Lung (tissue), 12 donors: ENCODE results near the gene SHPK. TPM values are rescaled to one million over a fixed set of nuclear protein-coding genes. Genes with fewer than 3 reads are reported as not detected.
A peak's percentile ranks its signal among the peaks of the same experiment; 100 is the strongest.
"Not testable (repeated sequence)": the region's sequence is repeated elsewhere in the genome, so short reads cannot be mapped to it uniquely, and the experiment has no call there.

Source experiments
- ATAC-seq: fragments of 200-7000 bp; cut with Tn5 transposase; one replicate; pipeline ENCODE4 v1.9.1; 2020; ENCODE audit warnings: moderate number of reproducible peaks; ENCODE audit not compliant: insufficient read depth, low FRiP score
- DNase-seq, 3 donors: peaks; one replicate each; pipeline ENCODE4 v3.0.0-alpha.2; 2013 to 2017
- H3K27ac ChIP-seq, 2 donors: one replicate each; pipeline ENCODE4 v1.5.1; 2013; ENCODE audit warnings: mild to moderate bottlenecking in 2 of 2, moderate library complexity in 2 of 2, control low read depth in 1 of 2, inconsistent platforms in 1 of 2, low read depth in 1 of 2, low read length in 1 of 2
- H3K27me3 ChIP-seq, 3 donors: one replicate each; pipeline ENCODE4 v1.5.1; 2013; ENCODE audit warnings: low read length in 2 of 3; ENCODE audit not compliant: control insufficient read depth in 3 of 3, insufficient read depth in 3 of 3
- H3K36me3 ChIP-seq, 4 donors: one replicate each; pipeline ENCODE4 v1.5.1; 2013; ENCODE audit warnings: low read length in 4 of 4, mild to moderate bottlenecking in 1 of 4, moderate library complexity in 1 of 4; ENCODE audit not compliant: control insufficient read depth in 4 of 4, insufficient read depth in 4 of 4
- H3K4me1 ChIP-seq, 5 donors: one replicate each; pipeline ENCODE4 v1.5.1; 2013; ENCODE audit warnings: low read length in 5 of 5, mild to moderate bottlenecking in 2 of 5, moderate library complexity in 1 of 5; ENCODE audit not compliant: control insufficient read depth in 5 of 5, insufficient read depth in 5 of 5
- H3K4me3 ChIP-seq: one replicate; pipeline ENCODE4 v1.5.1; 2013; ENCODE audit warnings: mild to moderate bottlenecking, control low read depth, moderate library complexity
- H3K9ac ChIP-seq, 2 donors: one replicate each; pipeline ENCODE4 v1.5.1; 2013; ENCODE audit warnings: low read length in 2 of 2, control low read depth in 1 of 2; ENCODE audit not compliant: insufficient read depth in 1 of 2
- H3K9me3 ChIP-seq, 4 donors: one replicate each; pipeline ENCODE4 v1.5.1; 2013; ENCODE audit warnings: low read length in 3 of 4, mild to moderate bottlenecking in 1 of 4, moderate library complexity in 1 of 4; ENCODE audit not compliant: control insufficient read depth in 4 of 4, insufficient read depth in 3 of 4
- CTCF ChIP-seq: IDR thresholded peaks from 2 replicates; pipeline ENCODE4 v1.5.1; 2012; ENCODE audit warnings: mild to moderate bottlenecking; ENCODE audit errors: control extremely low read depth, extremely low read depth
- WGBS, 2 donors: extraction: QIAGEN DNeasy Blood & Tissue Kit; methylation state at CpG; one replicate each; pipeline ENCODE4 v1.1.7; 2013; 5-methylcytosine and 5-hydroxymethylcytosine counted together
- polyA plus RNA-seq, 2 donors: library from polyadenylated mRNA; stranded (reverse); fragments of 200-250 nt; gene quantifications; one replicate each; pipeline ENCODE4 v1.2.1, GENCODE V29; 2013
- total RNA-seq, 2 donors: library from RNA; depleted of rRNA in 1 of 2; stranded (reverse); fragments of >200 nt in 1 of 2; gene quantifications; one replicate each; pipeline ENCODE4 v1.2.1, GENCODE V29; 2014 to 2021
- donor health status: control.
- donor health status: control.
- donor health status: Bipolar disorder and iron deficiency.
- donor health status: healthy.
- donor health status: DM: yes; HTN: yes; CAD: no.

The SHPK gene
- total and polyA plus RNA-seq, 4 donors: 4.9 to 16.8 (median 11.3) TPM

- WGBS, 2 donors: 89 to 90% methylated on average over 4 of the region's 4 CpGs
- Histone ChIP-seq H3K9me3 (no peaks in the 10 kb centered on the region), H3K4me3 (no peak overlapping the region), H3K4me1 (peaks cover 0 to 6% (median 0%) of the 10 kb centered on the region in 5 donors), H3K27me3 (no peaks in the 10 kb centered on the region), H3K9ac (no peak overlapping the region), H3K27ac (no peak overlapping the region), H3K36me3 (peaks cover 3 to 7% (median 5%) of the 10 kb centered on the region in 4 donors)
- DNase-seq: no peak
- no peak for TF ChIP-seq CTCF
- no peak for ATAC-seq
Measured at GRCh38 chr17:3565143-3565542, 70.9 kb downstream of the SHPK start.

- H3K27ac ChIP-seq, H3K27me3 ChIP-seq, DNase-seq, H3K9ac ChIP-seq, H3K4me3 ChIP-seq, H3K9me3 ChIP-seq, H3K4me1 ChIP-seq, H3K36me3 ChIP-seq, ATAC-seq: not testable (repeated sequence)
- 97 to 98% methylated on average over 20 to 28 of the region's 28 CpGs for WGBS, 2 donors
Measured at GRCh38 chr17:3564241-3564640, 71.8 kb downstream of the SHPK start.

- Histone ChIP-seq H3K36me3 (no peaks in the 10 kb centered on the region), H3K4me1 (peaks cover 0 to 12% (median 0%) of the 10 kb centered on the region in 5 donors), H3K27ac (no peak overlapping the region), H3K9me3 (no peaks in the 10 kb centered on the region), H3K27me3 (no peaks in the 10 kb centered on the region), H3K4me3 (no peak overlapping the region), H3K9ac (no peak overlapping the region)
- 91 to 95% methylated on average over 9 of the region's 9 CpGs for WGBS, 2 donors
- no peak for TF ChIP-seq CTCF
- DNase-seq (no peak), ATAC-seq (no peak)
Measured at GRCh38 chr17:3559270-3559645, 76.8 kb downstream of the SHPK start.

- no peaks in the 10 kb centered on the region for H3K9me3 ChIP-seq
- no peak overlapping the region for H3K27ac ChIP-seq
- no peak overlapping the region for H3K4me3 ChIP-seq
- DNase-seq: peak; percentile 31 to 45 (median 37)
- no peaks in the 10 kb centered on the region for H3K27me3 ChIP-seq
- 49 to 53% methylated on average over 25 of the region's 25 CpGs for WGBS, 2 donors
- no peak for TF ChIP-seq CTCF
- ATAC-seq: no peak
- H3K4me1 ChIP-seq: peaks cover 0 to 12% (median 0%) of the 10 kb centered on the region in 5 donors
- H3K36me3 ChIP-seq: no peaks in the 10 kb centered on the region
- H3K9ac ChIP-seq: no peak overlapping the region
Measured at GRCh38 chr17:3558603-3559269, 77.3 kb downstream of the SHPK start.

Other genes starting within 250 kb of the SHPK start
- under 1 TPM in 1 of 2 donors, not detected in 1; 0.37 TPM for gene OR3A2, start 249.9 kb downstream of the SHPK start, total RNA-seq
- under 1 TPM in 1 of 2 donors, not detected in 1; 0.10 TPM for gene OR3A2, start 249.9 kb downstream of the SHPK start, polyA plus RNA-seq
- not detected for gene OR1E1, start 237.8 kb downstream of the SHPK start, total RNA-seq
- not detected for gene OR1E1, start 237.8 kb downstream of the SHPK start, polyA plus RNA-seq
- gene OR3A3, start 224.9 kb downstream of the SHPK start, total RNA-seq: under 1 TPM in 1 of 2 donors, not detected in 1; 0.63 TPM
- not detected for gene OR3A3, start 224.9 kb downstream of the SHPK start, polyA plus RNA-seq
- not detected for gene OR1E2, start 202.4 kb downstream of the SHPK start, total RNA-seq
- not detected for gene OR1E2, start 202.4 kb downstream of the SHPK start, polyA plus RNA-seq
- gene SPATA22, start 164.4 kb downstream of the SHPK start, total RNA-seq: not detected
- gene SPATA22, start 164.4 kb downstream of the SHPK start, polyA plus RNA-seq: under 1 TPM; 0.06 to 0.12 TPM
- 10 to 100 TPM in 1 of 2 donors, 1 to 10 TPM in 1; 2.5 to 17.5 TPM for gene ASPA, start 160.3 kb downstream of the SHPK start, total RNA-seq
- under 1 TPM; 0.31 to 0.96 TPM for gene ASPA, start 160.3 kb downstream of the SHPK start, polyA plus RNA-seq
- under 1 TPM; 0.46 to 0.91 TPM for gene TRPV3, start 78.4 kb downstream of the SHPK start, total RNA-seq
- gene TRPV3, start 78.4 kb downstream of the SHPK start, polyA plus RNA-seq: under 1 TPM; 0.10 to 0.20 TPM
- 1 to 10 TPM; 3.4 to 6.6 TPM for gene TRPV1, start 26.8 kb downstream of the SHPK start, total RNA-seq
- 1 to 10 TPM; 1.4 to 2.6 TPM for gene TRPV1, start 26.8 kb downstream of the SHPK start, polyA plus RNA-seq
- 10 to 100 TPM; 14.3 to 24.9 TPM for gene CTNS, start 510 bp upstream of the SHPK start, total RNA-seq
- 10 to 100 TPM in 1 of 2 donors, 1 to 10 TPM in 1; 7.7 to 24.1 TPM for gene CTNS, start 510 bp upstream of the SHPK start, polyA plus RNA-seq
- 100 to 1,000 TPM in 1 of 2 donors, 10 to 100 TPM in 1; 71.0 to 146 TPM for gene TAX1BP3, start 32.3 kb upstream of the SHPK start, total RNA-seq
- 100 to 1,000 TPM in 1 of 2 donors, 10 to 100 TPM in 1; 69.7 to 123 TPM for gene TAX1BP3, start 32.3 kb upstream of the SHPK start, polyA plus RNA-seq
- gene EMC6, start 32.6 kb upstream of the SHPK start, total RNA-seq: 10 to 100 TPM; 10.9 to 40.0 TPM
- gene EMC6, start 32.6 kb upstream of the SHPK start, polyA plus RNA-seq: 10 to 100 TPM; 85.0 to 93.4 TPM
- 1 to 10 TPM; 2.0 to 4.7 TPM for gene P2RX5, start 59.9 kb upstream of the SHPK start, total RNA-seq
- 1 to 10 TPM; 1.3 to 4.7 TPM for gene P2RX5, start 59.9 kb upstream of the SHPK start, polyA plus RNA-seq
- 1 to 10 TPM in 1 of 2 donors, under 1 TPM in 1; 0.55 to 1.1 TPM for gene HASPIN, start 87.7 kb upstream of the SHPK start, total RNA-seq
- under 1 TPM; 0.24 to 0.47 TPM for gene HASPIN, start 87.7 kb upstream of the SHPK start, polyA plus RNA-seq
- gene ITGAE, start 164.9 kb upstream of the SHPK start, total RNA-seq: 10 to 100 TPM; 16.8 to 21.3 TPM
- gene ITGAE, start 164.9 kb upstream of the SHPK start, polyA plus RNA-seq: 10 to 100 TPM; 34.0 to 37.3 TPM
- gene NCBP3, start 210.0 kb upstream of the SHPK start, total RNA-seq: 10 to 100 TPM; 34.3 to 49.4 TPM
- gene NCBP3, start 210.0 kb upstream of the SHPK start, polyA plus RNA-seq: 10 to 100 TPM; 15.9 to 17.8 TPM